GM18870 (cell line): ENCODE data around the gene TRERF1.
"Not testable (repeated sequence)": the region's sequence is repeated elsewhere in the genome, so short reads cannot be mapped to it uniquely, and the experiment has no call there.

Source experiments
- ATAC-seq: cut with Tn5 transposase; IDR thresholded peaks from one replicate; pipeline ENCODE4 v1.9.1; 2021; ENCODE audit warnings: moderate library complexity; ENCODE audit not compliant: unreplicated experiment

Gene TRERF1

GRCh38 chr6:42339991-42340401 is 111.7 kb downstream of the TRERF1 start:
- peak; percentile 65 for ATAC-seq

DNA sequence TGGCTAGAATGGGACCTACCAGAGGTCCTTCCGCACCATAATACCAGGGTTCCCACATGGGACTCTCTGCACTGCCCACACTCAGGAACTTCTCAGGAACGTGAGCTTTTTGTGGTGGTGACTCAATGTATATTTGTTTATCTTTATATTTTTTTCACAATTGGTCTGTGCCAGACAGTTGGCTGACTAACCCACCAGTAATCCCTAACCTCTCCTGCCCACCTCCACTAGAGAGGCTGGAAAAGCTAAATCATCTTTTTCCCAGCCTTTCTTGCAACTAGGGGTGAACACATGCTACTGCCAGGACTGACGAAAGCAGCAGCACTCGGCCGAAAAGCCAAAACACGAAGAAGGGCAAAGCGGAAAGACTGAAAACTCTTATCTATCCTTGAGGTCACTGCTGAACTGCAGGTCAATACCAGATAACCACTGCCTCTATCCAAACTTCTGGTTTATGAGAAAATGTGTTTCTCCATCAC is 112.9 kb downstream of the TRERF1 start:
- ATAC-seq, result no peak

- no peak for ATAC-seq
These were observed 113.6 kb downstream of the TRERF1 start for GRCh38 chr6:42337985-42338743.

DNA sequence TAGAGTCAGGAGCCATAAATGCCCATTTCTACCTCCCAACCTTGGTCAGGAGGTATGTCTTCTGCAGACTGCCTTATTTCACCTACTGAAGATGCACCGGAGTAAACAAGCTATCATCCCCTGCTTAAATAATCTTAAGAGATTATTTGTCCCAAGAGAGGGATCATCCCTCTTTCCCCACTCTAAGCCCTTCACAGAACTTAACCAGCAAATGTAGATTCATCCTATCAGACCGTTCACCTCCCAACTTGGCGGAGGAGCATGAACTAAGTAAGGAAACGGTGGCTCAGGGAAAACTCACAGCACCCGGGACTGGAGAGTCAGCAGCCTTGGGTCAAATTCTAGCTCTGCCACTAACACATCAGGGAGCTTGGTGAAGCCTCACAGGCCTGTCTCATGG is 115.3 kb downstream of the TRERF1 start:
- no peak for ATAC-seq

- no peak for ATAC-seq
These were observed 115.8 kb downstream of the TRERF1 start for GRCh38 chr6:42335896-42336295.

DNA sequence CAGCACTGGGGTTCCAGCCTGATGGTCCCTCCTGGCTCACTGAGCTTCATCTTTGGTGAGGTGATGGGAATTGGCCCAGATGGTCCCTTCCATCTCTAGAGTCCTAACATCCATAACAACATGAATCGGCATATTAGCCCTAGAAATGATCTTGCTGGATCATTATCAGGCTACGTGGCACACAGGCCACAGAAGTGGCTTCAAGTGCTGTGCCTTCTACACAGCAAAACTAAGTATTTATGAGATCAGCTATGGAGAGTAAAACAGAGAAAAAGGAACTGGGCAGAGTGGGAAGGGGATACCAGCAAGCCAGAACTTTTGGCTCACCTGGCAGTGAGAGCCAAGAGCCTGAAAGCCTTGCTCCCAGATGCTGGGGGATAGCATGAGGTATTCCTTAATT is 116.9 kb downstream of the TRERF1 start:
- no peak for ATAC-seq

DNA sequence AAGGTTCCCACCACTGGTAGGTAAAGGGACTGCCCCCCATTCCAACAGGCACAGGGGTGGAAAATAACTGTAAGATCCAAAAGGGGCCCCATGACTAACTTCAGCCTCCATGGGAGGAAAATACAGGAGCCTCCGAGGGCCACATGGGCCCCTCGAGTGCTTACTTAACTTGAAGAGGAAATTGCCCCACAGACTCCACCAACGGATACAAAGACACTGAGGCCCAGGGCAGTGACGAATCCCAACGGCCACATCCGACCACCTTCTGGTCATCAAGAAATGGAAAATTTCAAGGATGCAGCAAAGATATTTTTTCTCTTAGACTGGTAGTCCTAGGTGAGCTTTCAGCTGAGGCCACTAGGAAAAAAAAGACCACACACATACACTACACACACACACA is 118.1 kb downstream of the TRERF1 start:
- no peak for ATAC-seq

GRCh38 chr6:42332916-42333315 is 118.8 kb downstream of the TRERF1 start:
- ATAC-seq, result no peak

DNA sequence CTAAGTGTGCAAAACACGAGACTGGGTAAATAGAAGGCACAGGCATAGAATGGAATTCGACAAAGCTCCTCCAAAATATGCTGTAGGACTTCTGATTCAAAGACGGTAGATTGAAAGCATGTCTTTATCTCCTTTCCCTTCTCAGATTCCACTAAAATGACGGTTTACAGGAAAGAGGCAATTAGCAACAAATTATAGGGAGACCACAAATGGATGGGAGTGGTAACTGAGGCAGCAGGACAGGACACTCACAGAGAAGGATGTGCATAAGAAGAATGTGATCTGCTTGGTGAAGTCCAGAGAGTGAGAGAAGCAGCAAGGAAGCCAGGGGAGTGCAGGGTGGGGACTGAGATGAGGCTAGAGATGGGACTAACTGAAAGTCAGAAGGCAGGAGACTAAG is 120.7 kb downstream of the TRERF1 start:
- ATAC-seq, result no peak

DNA sequence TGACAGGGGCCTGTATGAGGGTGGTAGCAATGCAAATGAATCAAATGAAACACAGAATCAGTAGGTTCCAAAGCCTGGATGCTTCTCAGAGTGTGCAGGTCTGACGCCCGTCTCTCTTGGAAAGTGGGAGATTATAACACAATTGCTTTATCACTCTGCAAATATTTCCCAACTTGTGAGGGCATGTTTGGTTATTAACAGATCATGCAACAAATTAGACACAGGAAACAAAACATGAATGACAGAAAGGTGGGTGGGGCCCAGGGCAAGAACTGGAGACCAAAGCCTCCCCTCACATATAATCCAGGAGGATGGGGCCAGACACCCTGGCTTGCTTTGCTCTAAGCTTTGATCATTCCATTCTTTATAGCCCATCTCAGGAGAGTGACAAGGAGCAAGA is 125.5 kb downstream of the TRERF1 start:
- no peak for ATAC-seq

GRCh38 chr6:42324656-42325324 is 126.9 kb downstream of the TRERF1 start:
- not testable (repeated sequence) for ATAC-seq

GRCh38 chr6:42322676-42323075 is 129.1 kb downstream of the TRERF1 start:
- no peak for ATAC-seq

- no peak for ATAC-seq
These were observed 129.8 kb downstream of the TRERF1 start for GRCh38 chr6:42321976-42322375.

DNA sequence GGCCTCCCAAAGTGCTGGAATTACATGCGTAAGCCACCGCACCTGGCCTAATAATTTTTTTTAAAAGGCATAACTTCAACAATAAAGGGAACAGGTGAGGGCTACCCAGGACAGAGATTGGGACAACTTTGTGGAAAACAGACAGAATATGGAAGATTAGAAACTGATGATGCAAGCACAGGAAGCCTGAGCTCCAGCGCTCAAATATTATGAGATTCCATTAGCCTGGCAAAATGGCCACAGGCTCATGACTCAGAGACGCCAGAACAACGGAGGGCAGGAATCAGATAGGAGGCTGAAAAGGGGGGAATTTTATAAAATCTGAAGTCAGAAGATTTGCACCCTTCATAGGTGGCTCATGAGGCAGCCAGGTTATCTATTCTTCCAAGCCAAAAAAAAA is 131.0 kb downstream of the TRERF1 start:
- no peak for ATAC-seq

GRCh38 chr6:42318480-42318879 is 133.2 kb downstream of the TRERF1 start:
- no peak for ATAC-seq

GRCh38 chr6:42316981-42317380 is 134.7 kb downstream of the TRERF1 start:
- no peak for ATAC-seq

DNA sequence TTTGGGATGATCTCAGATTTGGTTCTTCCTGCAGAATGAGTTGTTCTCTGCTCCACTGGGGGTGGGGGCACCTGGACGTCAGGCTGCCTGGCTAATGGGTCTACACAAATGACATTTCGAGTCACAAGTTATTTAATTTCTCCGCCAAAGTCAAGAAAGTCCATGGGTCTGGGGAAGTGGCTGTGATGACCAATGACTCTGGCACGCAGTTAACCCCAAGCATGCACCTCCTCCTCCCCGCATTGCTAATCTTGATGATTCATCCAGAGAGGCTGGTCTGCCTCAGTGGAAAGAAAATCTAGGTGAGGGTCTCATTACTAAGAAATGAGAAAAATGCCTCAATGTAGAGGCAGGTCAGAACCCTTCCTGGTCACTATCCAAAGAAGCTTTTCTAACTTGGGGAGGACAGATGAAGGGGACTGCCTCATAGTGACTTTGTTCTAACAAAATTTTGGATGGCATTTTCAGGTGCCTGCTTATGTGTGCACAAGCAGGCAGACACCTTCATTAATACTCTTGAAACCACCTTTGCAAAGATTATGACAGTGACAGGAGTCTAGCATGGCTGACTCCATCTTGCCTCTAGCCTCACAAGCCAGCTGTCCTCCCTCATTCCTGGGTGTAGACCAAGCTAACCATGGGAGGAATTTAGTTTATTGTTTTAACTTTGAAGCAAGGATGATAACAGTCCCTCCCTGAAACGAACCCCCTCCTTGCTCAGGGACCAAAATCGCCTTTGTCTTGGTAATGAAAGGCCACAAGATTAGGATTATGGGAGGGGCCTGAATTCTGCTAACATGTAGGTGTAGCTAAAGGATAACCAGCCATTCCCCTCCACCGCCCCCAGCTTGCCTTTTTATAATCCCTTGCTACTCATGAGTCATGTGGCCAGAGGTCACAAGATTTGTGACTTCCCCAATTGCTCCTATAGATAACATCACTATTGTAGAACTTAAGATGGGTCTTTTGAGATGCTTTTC is 135.4 kb downstream of the TRERF1 start:
- no peak for ATAC-seq

GRCh38 chr6:42315259-42315990 is 136.3 kb downstream of the TRERF1 start:
- no peak for ATAC-seq

GRCh38 chr6:42314571-42315258 is 137.0 kb downstream of the TRERF1 start:
- no peak for ATAC-seq
